NOMO-1 (cell line): ENCODE measurements around the gene AKAP13.

Experiments
- DNase-seq, 2 experiments: peaks; one replicate each; lab custom pipeline; 2025; ENCODE audit not compliant: unreplicated experiment in 2 of 2; lab: John Stamatoyannopoulos, UW

AKAP13 gene

GRCh38 chr15:85745525-85746150 is 365.2 kb downstream of the AKAP13 start:
- DNase-seq: no peak

GRCh38 chr15:85746641-85747040 is 366.2 kb downstream of the AKAP13 start:
- DNase-seq: no peak

GRCh38 chr15:85748176-85748575 is 367.8 kb downstream of the AKAP13 start:
- no peak for DNase-seq

GRCh38 chr15:85748729-85749128 is 368.3 kb downstream of the AKAP13 start:
- DNase-seq: no peak

GRCh38 chr15:85749261-85750151 is 369.1 kb downstream of the AKAP13 start:
- DNase-seq: no peak

- DNase-seq: no peak
These were observed 370.2 kb downstream of the AKAP13 start for GRCh38 chr15:85750319-85751290.

GRCh38 chr15:85751291-85752123 is 371.1 kb downstream of the AKAP13 start:
- DNase-seq: no peak

- DNase-seq: no peak
These were observed 371.7 kb downstream of the AKAP13 start for GRCh38 chr15:85752124-85752475.

- DNase-seq: no peak
These were observed 372.1 kb downstream of the AKAP13 start for GRCh38 chr15:85752491-85752961.

GRCh38 chr15:85753261-85753660 is 372.9 kb downstream of the AKAP13 start:
- DNase-seq: no peak

- DNase-seq: peak in 1 of 2 experiments; percentile 18
These were observed 373.5 kb downstream of the AKAP13 start for GRCh38 chr15:85753791-85754452.

- no peak for DNase-seq
These were observed 374.6 kb downstream of the AKAP13 start for GRCh38 chr15:85754989-85755388.

- no peak for DNase-seq
These were observed 375.1 kb downstream of the AKAP13 start for GRCh38 chr15:85755471-85755870.

GRCh38 chr15:85755942-85756341 is 375.5 kb downstream of the AKAP13 start:
- no peak for DNase-seq

GRCh38 chr15:85756411-85757072 is 376.1 kb downstream of the AKAP13 start:
- DNase-seq: no peak

- no peak for DNase-seq
These were observed 376.9 kb downstream of the AKAP13 start for GRCh38 chr15:85757073-85757938.

- DNase-seq: no peak
These were observed 377.7 kb downstream of the AKAP13 start for GRCh38 chr15:85757939-85758654.

GRCh38 chr15:85758655-85758978 is 378.2 kb downstream of the AKAP13 start:
- no peak for DNase-seq
